Adrenal gland (tissue), 12 donors: ENCODE results near the gene SLC38A9. TPM values are rescaled to one million over a fixed set of nuclear protein-coding genes. Genes with fewer than 3 reads are reported as not detected.
A peak's percentile ranks its signal among the peaks of the same experiment; 100 is the strongest.

Experiments used
- DNase-seq, 7 donors: peaks; one replicate each; pipeline ENCODE4 v3.0.0-alpha.2; 2019 to 2020
- H3K27ac ChIP-seq, 5 donors: fragments of 200-600 bp; sonication (generic) in 4 of 5; 1 replicate in 3 of 5; 2 replicates in 2 of 5; pipeline versions ENCODE4 v1.5.1 to v1.8.0; 2016 to 2020; ENCODE audit warnings: mild to moderate bottlenecking in 1 of 5
- H3K27me3 ChIP-seq: fragments of 200-600 bp; 2 replicates; pipeline ENCODE4 v1.8.0; 2021
- H3K36me3 ChIP-seq, 2 donors: fragments of 200-600 bp; replicated peaks in 1 of 2; 1 replicate in 1 of 2; 2 replicates in 1 of 2; pipeline versions ENCODE4 v1.5.1 to v1.8.0; 2018 to 2022
- H3K4me1 ChIP-seq, 2 donors: fragments of 200-600 bp; replicated peaks in 1 of 2; 1 replicate in 1 of 2; 2 replicates in 1 of 2; pipeline versions ENCODE4 v1.5.1 to v1.8.0; 2018 to 2021
- H3K4me3 ChIP-seq, 4 donors: fragments of 200-600 bp; sonication (generic) in 3 of 4; one replicate each; pipeline ENCODE4 v1.5.1; 2016 to 2018
- H3K9me3 ChIP-seq, 3 donors: fragments of 200-600 bp; sonication (generic) in 1 of 3; replicated peaks in 1 of 3; 1 replicate in 2 of 3; 2 replicates in 1 of 3; pipeline versions ENCODE4 v1.5.1 to v1.8.0; 2016 to 2021
- POLR2A ChIP-seq, 2 donors: fragments of 450-650 bp; IDR thresholded peaks; one replicate each; pipeline ENCODE4 v1.6.1; 2017; ENCODE audit warnings: antibody characterized with exemption in 2 of 2, mild to moderate bottlenecking in 2 of 2, moderate library complexity in 1 of 2
- WGBS, 4 donors: extraction: QIAGEN DNeasy Blood & Tissue Kit in 2 of 4; methylation state at CpG; one replicate each; pipeline versions ENCODE4 v1.1.5 to v1.1.7; 2013 to 2017; 5-methylcytosine and 5-hydroxymethylcytosine counted together
- intact Hi-C, 2 donors: fragments of 100-400 bp; cut with DNase I; formaldehyde crosslinking; loops; one replicate each; pipeline versions ENCODE4 v1.14.1 to v1.15.0; 2022 to 2023
- polyA plus RNA-seq, 3 donors: library from polyadenylated mRNA; stranded (reverse); fragments of 200-250 nt in 2 of 3; fragments of 350-450 nt in 1 of 3; fragmentation: Illumina TruSeq in 1 of 3; extraction: RNeasy Lipid Tissue Mini Kit (QIAGEN cat#74804) in 1 of 3; gene quantifications; one replicate each; pipeline ENCODE4 v1.2.3, GENCODE V29; 2013 to 2014
- total RNA-seq, 9 donors: library from RNA; depleted of rRNA in 4 of 9; stranded (reverse); fragments of >200 nt in 4 of 9; fragments of 120-200 nt in 1 of 9; fragmentation: NEBNext Ultra II Directional in 1 of 9; extraction: Animal tissue kit (Norgen Biotek cat#: 25700) in 1 of 9; gene quantifications; one replicate each; pipeline versions ENCODE4 v1.1.0 to v1.2.4, GENCODE V29; 2013 to 2023
- TF ChIP-seq, protein P1 (sequence below), 6 experiments: fragments of 450-650 bp in 4 of 6; fragments of 200-600 bp in 2 of 6; sonication (generic) in 1 of 6; IDR thresholded peaks; 1 replicate in 5 of 6; 2 replicates in 1 of 6; pipeline versions ENCODE4 v1.5.1 to v1.8.0; 2016 to 2021; ENCODE audit warnings: antibody characterized with exemption in 6 of 6, mild to moderate bottlenecking in 2 of 6, moderate library complexity in 1 of 6
- donor health status: healthy with polysubstance abuse.
- donor health status: Bipolar disorder and iron deficiency.
- donor health status: DM: yes; HTN: yes; CAD: no.
- donor health status: DM: no; HTN: no; CAD: no.
- donor health status: DM: no; HTN: no; CAD: no.
- donor health status: DM: yes; HTN: yes; CAD: no.

Gene SLC38A9
- total and polyA plus RNA-seq, 12 donors: 7.6 to 61.4 (median 13.8) TPM

DNA sequence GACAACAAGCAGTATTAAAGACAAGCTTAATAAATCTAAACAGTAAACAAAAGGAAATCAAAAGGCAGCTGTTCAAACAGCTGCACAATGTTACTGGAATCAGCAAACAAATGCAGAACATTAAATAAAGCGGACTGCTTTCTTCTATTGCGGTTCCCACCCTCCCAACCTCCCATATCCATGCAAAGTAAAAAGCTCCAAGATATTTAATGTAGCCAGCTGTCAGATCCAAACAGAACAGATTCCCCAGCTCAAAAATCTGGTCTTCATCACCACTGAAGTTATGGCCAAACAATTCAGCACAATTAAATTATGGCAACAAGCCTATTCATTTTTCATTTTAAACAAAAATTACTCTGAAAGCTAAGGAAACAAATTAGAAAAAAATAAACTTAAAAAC lies 75.9 kb downstream of the SLC38A9 start:
- Histone ChIP-seq H3K27me3 (no peaks in the 10 kb centered on the region), H3K4me3 (no peak overlapping the region), H3K27ac (peak overlapping the region in 2 of 5 donors; percentile 4 to 10), H3K36me3 (no peaks in the 10 kb centered on the region), H3K9me3 (no peaks in the 10 kb centered on the region), H3K4me1 (peaks cover 0 to 49% of the 10 kb centered on the region in 2 donors)
- no peak for DNase-seq
- 57 to 83% (median 77%) methylated on average over 2 of the region's 2 CpGs for WGBS, 4 donors
- TF ChIP-seq, protein P1, sequence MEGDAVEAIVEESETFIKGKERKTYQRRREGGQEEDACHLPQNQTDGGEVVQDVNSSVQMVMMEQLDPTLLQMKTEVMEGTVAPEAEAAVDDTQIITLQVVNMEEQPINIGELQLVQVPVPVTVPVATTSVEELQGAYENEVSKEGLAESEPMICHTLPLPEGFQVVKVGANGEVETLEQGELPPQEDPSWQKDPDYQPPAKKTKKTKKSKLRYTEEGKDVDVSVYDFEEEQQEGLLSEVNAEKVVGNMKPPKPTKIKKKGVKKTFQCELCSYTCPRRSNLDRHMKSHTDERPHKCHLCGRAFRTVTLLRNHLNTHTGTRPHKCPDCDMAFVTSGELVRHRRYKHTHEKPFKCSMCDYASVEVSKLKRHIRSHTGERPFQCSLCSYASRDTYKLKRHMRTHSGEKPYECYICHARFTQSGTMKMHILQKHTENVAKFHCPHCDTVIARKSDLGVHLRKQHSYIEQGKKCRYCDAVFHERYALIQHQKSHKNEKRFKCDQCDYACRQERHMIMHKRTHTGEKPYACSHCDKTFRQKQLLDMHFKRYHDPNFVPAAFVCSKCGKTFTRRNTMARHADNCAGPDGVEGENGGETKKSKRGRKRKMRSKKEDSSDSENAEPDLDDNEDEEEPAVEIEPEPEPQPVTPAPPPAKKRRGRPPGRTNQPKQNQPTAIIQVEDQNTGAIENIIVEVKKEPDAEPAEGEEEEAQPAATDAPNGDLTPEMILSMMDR (IDR thresholded peaks at IDR 0.05): no peak
- TF ChIP-seq POLR2A (IDR thresholded peaks at IDR 0.05): no peak
- intact Hi-C loops: no loop called here

DNA sequence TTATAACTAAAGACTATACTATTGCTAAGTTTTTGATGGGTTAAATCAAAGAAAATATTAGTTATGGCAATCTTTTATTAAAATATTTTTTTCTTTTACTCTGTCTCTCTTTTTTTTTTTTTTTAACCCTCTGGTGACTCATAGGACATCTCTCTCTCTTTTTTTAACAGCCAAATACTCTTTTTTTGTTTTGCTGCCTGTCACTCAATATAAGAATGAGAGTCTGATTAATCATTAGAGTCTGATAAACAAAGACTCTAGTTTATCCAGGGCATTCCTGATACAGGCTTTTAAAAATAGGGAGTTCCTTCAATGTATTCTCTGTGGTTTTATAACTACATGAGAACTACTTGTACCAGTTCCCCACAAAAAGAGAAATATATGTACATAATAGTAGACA lies 77.3 kb downstream of the SLC38A9 start:
- intact Hi-C loops: no loop called here
- no peak for TF ChIP-seq POLR2A (IDR thresholded peaks at IDR 0.05)
- TF ChIP-seq, protein P1 (IDR thresholded peaks at IDR 0.05): no peak
- H3K27ac ChIP-seq: peak overlapping the region in 4 of 5 donors; percentile 10 to 89 (median 58)
- no peak overlapping the region for H3K4me3 ChIP-seq
- no peak for DNase-seq
- H3K9me3 ChIP-seq: no peaks in the 10 kb centered on the region
- no peaks in the 10 kb centered on the region for H3K36me3 ChIP-seq
- no peaks in the 10 kb centered on the region for H3K27me3 ChIP-seq
- H3K4me1 ChIP-seq: peaks cover 0 to 49% of the 10 kb centered on the region in 2 donors

DNA sequence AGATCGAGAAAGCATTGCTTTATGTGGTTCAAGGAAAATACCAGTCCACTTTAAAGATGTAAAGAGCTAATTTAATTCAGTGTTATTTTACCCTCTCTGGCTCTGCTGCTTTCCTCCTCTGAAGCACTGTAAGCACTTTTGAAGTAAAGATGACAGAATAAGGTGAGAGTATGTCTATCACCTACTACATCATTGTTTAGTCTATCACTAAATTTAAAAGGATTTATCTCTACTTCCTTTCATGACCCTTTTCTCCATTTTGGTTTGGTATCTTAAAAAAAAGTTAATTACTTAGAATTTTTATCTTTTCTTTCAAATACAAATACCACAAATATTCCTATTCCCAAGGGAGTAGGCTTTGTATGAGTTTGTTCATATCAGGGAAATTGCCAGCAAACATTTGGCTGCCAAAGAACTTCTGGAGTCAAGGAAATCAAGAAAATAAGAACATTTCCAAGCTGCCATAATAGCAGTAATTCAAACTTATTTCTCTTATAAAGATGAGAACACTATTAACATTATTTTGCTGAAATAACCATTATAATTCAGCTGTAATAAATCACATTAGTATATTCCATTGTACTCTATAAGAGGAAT lies 77.8 kb downstream of the SLC38A9 start:
- Histone ChIP-seq H3K4me3 (peak overlapping the region in 1 of 4 donors; percentile 33), H3K4me1 (peaks cover 0 to 49% of the 10 kb centered on the region in 2 donors), H3K27ac (peak overlapping the region in 4 of 5 donors; percentile 58 to 89 (median 69)), H3K27me3 (no peaks in the 10 kb centered on the region), H3K9me3 (no peaks in the 10 kb centered on the region), H3K36me3 (no peaks in the 10 kb centered on the region)
- TF ChIP-seq POLR2A (IDR thresholded peaks at IDR 0.05): no peak
- TF ChIP-seq, protein P1 (IDR thresholded peaks at IDR 0.05): no peak
- peak in 4 of 7 donors; percentile 24 to 42 (median 34) for DNase-seq
- intact Hi-C loops: no loop called here
- 21 to 31% (median 23%) methylated on average over 1 of the region's 1 CpG for WGBS, 4 donors

DNA sequence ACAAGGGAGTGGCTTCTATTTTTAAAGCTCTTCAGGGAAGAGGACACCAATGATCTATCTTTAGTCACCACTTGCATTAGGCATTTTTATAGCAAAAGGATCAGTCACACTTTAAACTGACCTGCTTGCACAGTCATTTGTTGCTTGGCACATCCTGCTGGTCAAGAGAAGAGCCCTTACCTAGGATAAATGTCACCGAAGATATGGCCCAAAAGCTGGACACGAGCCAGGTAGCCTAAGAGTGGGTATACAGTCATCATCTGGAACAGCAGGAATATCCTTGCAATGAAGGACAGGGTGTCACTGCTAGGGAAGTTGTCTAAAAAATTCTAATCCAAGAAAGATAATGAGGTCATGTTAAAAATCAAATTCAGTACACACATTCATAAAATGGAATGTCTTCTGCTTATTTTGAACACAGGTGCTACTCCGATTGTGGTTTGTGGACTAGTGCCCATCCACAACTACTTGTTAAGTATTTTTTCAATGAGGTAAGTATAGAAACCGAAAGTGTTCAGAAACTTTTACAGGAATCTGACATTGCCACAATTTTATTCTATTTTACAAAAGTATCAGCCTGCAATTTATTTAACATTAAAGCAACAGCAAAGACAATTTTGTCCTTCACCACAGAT lies 78.4 kb downstream of the SLC38A9 start:
- peaks cover 0 to 49% of the 10 kb centered on the region in 2 donors for H3K4me1 ChIP-seq
- TF ChIP-seq, protein P1 (IDR thresholded peaks at IDR 0.05): no peak
- TF ChIP-seq POLR2A (IDR thresholded peaks at IDR 0.05): no peak
- DNase-seq: peak; percentile 47 to 83 (median 70)
- no peaks in the 10 kb centered on the region for H3K36me3 ChIP-seq
- peak overlapping the region in 1 of 4 donors; percentile 33 for H3K4me3 ChIP-seq
- no peaks in the 10 kb centered on the region for H3K9me3 ChIP-seq
- peak overlapping the region in 4 of 5 donors; percentile 58 to 89 (median 69) for H3K27ac ChIP-seq
- H3K27me3 ChIP-seq: no peaks in the 10 kb centered on the region
- WGBS, 4 donors: 31 to 41% (median 35%) methylated on average over 4 of the region's 4 CpGs
- intact Hi-C loops: no loop called here
